Measurements from ENCODE around the gene COL1A1. TPM values are rescaled to one million over a fixed set of nuclear protein-coding genes. Genes with fewer than 3 reads are reported as not detected.

The COL1A1 gene
- polyA plus RNA-seq (ENCODE audit: insufficient read length in 3 of 3): 100 to 1,000 TPM; 412 to 838 (median 505) TPM
- long read RNA-seq, donor 1, full-length matches to known transcripts: 63 of 277 reads
- long read RNA-seq, donor 1, partial matches to known transcripts: 214 of 277 reads
- long read RNA-seq, donor 1, other reads (novel, unspliced or antisense): 0 of 277 reads
- long read RNA-seq, donor 2, full-length matches to known transcripts: 50 of 326 reads
- long read RNA-seq, donor 2, partial matches to known transcripts: 276 of 326 reads
- long read RNA-seq, donor 2, other reads (novel, unspliced or antisense): 0 of 326 reads
- long read RNA-seq, donor 3, full-length matches to known transcripts: 93 of 334 reads
- long read RNA-seq, donor 3, partial matches to known transcripts: 241 of 334 reads
- long read RNA-seq, donor 3, other reads (novel, unspliced or antisense): 0 of 334 reads
- long read RNA-seq, donor 4, full-length matches to known transcripts: 37 of 100 reads
- long read RNA-seq, donor 4, partial matches to known transcripts: 63 of 100 reads
- long read RNA-seq, donor 4, other reads (novel, unspliced or antisense): 0 of 100 reads
- long read RNA-seq, donor 5: 0 reads
- long read RNA-seq, donor 6, full-length matches to known transcripts: 37 of 683 reads
- long read RNA-seq, donor 6, partial matches to known transcripts: 646 of 683 reads
- long read RNA-seq, donor 6, other reads (novel, unspliced or antisense): 0 of 683 reads
- long read RNA-seq, donor 7, full-length matches to known transcripts: 60 of 349 reads
- long read RNA-seq, donor 7, partial matches to known transcripts: 289 of 349 reads
- long read RNA-seq, donor 7, other reads (novel, unspliced or antisense): 0 of 349 reads
- long read RNA-seq, donor 8: 0 reads
- long read RNA-seq, donor 9, full-length matches to known transcripts: 29 of 161 reads
- long read RNA-seq, donor 9, partial matches to known transcripts: 132 of 161 reads
- long read RNA-seq, donor 9, other reads (novel, unspliced or antisense): 0 of 161 reads
- long read RNA-seq, donor 10, full-length matches to known transcripts: 28 of 135 reads
- long read RNA-seq, donor 10, partial matches to known transcripts: 107 of 135 reads
- long read RNA-seq, donor 10, other reads (novel, unspliced or antisense): 0 of 135 reads
- long read RNA-seq, donor 11, full-length matches to known transcripts: 45 of 165 reads
- long read RNA-seq, donor 11, partial matches to known transcripts: 120 of 165 reads
- long read RNA-seq, donor 11, other reads (novel, unspliced or antisense): 0 of 165 reads
- long read RNA-seq, donor 12, full-length matches to known transcripts: 8 of 39 reads
- long read RNA-seq, donor 12, partial matches to known transcripts: 31 of 39 reads
- long read RNA-seq, donor 12, other reads (novel, unspliced or antisense): 0 of 39 reads
- long read RNA-seq, donor 13: 0 reads
- long read RNA-seq, donor 14, full-length matches to known transcripts: 31 of 103 reads
- long read RNA-seq, donor 14, partial matches to known transcripts: 72 of 103 reads
- long read RNA-seq, donor 14, other reads (novel, unspliced or antisense): 0 of 103 reads
- long read RNA-seq, donor 15, full-length matches to known transcripts: 28 of 115 reads
- long read RNA-seq, donor 15, partial matches to known transcripts: 87 of 115 reads
- long read RNA-seq, donor 15, other reads (novel, unspliced or antisense): 0 of 115 reads
- long read RNA-seq, donor 16, full-length matches to known transcripts: 128 of 607 reads
- long read RNA-seq, donor 16, partial matches to known transcripts: 479 of 607 reads
- long read RNA-seq, donor 16, other reads (novel, unspliced or antisense): 0 of 607 reads

- peak in 3 of 11 donors; percentile 69 to 77 (median 73) for DNase-seq (ENCODE audit: extremely low read depth in 1 of 11, low read depth in 9 of 11, low spot score in 4 of 11)
These were observed at the start of gene COL1A1 for GRCh38 chr17:50201276-50201854. Gene COL1A1 (minus strand): TSS chr17:50201631. CDS start chr17:50201513, 118 bp downstream.

- DNase-seq (ENCODE audit: extremely low read depth in 1 of 11, low read depth in 9 of 11, low spot score in 4 of 11): no peak
These were observed 46.8 kb upstream of the COL1A1 start for GRCh38 chr17:50248255-50248654.

- DNase-seq (ENCODE audit: extremely low read depth in 1 of 11, low read depth in 9 of 11, low spot score in 4 of 11): no peak
These were observed 43.3 kb upstream of the COL1A1 start for GRCh38 chr17:50244771-50245170.

- no peak for DNase-seq (ENCODE audit: extremely low read depth in 1 of 11, low read depth in 9 of 11, low spot score in 4 of 11)
These were observed 40.0 kb upstream of the COL1A1 start for GRCh38 chr17:50241431-50241830.

GRCh38 chr17:50240851-50241250, 39.4 kb upstream of the COL1A1 start:
- DNase-seq (ENCODE audit: extremely low read depth in 1 of 11, low read depth in 9 of 11, low spot score in 4 of 11): no peak

GRCh38 chr17:50239937-50240336, 38.5 kb upstream of the COL1A1 start:
- no peak for DNase-seq (ENCODE audit: extremely low read depth in 1 of 11, low read depth in 9 of 11, low spot score in 4 of 11)

- no peak for DNase-seq (ENCODE audit: extremely low read depth in 1 of 11, low read depth in 9 of 11, low spot score in 4 of 11)
These were observed 37.3 kb upstream of the COL1A1 start for GRCh38 chr17:50238601-50239280.

GRCh38 chr17:50237901-50238300, 36.5 kb upstream of the COL1A1 start:
- DNase-seq (ENCODE audit: extremely low read depth in 1 of 11, low read depth in 9 of 11, low spot score in 4 of 11): no peak

- DNase-seq (ENCODE audit: extremely low read depth in 1 of 11, low read depth in 9 of 11, low spot score in 4 of 11): no peak
These were observed 33.1 kb upstream of the COL1A1 start for GRCh38 chr17:50234581-50234980.

- DNase-seq (ENCODE audit: extremely low read depth in 1 of 11, low read depth in 9 of 11, low spot score in 4 of 11): no peak
These were observed 24.3 kb upstream of the COL1A1 start for GRCh38 chr17:50225701-50226240.

- no peak for DNase-seq (ENCODE audit: extremely low read depth in 1 of 11, low read depth in 9 of 11, low spot score in 4 of 11)
These were observed 21.5 kb upstream of the COL1A1 start for GRCh38 chr17:50222922-50223321.

GRCh38 chr17:50221864-50222545, 20.6 kb upstream of the COL1A1 start:
- no peak for DNase-seq (ENCODE audit: extremely low read depth in 1 of 11, low read depth in 9 of 11, low spot score in 4 of 11)

- no peak for DNase-seq (ENCODE audit: extremely low read depth in 1 of 11, low read depth in 9 of 11, low spot score in 4 of 11)
These were observed 19.9 kb upstream of the COL1A1 start for GRCh38 chr17:50221266-50221863.

- DNase-seq (ENCODE audit: extremely low read depth in 1 of 11, low read depth in 9 of 11, low spot score in 4 of 11): no peak
These were observed 19.4 kb upstream of the COL1A1 start for GRCh38 chr17:50220811-50221210.

GRCh38 chr17:50219939-50220465, 18.6 kb upstream of the COL1A1 start:
- no peak for DNase-seq (ENCODE audit: extremely low read depth in 1 of 11, low read depth in 9 of 11, low spot score in 4 of 11)

GRCh38 chr17:50219342-50219741, 17.9 kb upstream of the COL1A1 start:
- no peak for DNase-seq (ENCODE audit: extremely low read depth in 1 of 11, low read depth in 9 of 11, low spot score in 4 of 11)
